C4-2B (cell line): ENCODE results near the gene TTLL12.

Experiments
- H3K27ac ChIP-seq: fragments of 450-650 bp; 2 replicates; pipeline ENCODE4 v1.5.1; 2017
- CTCF ChIP-seq: fragments of 450-650 bp; conservative IDR thresholded peaks from 2 replicates; pipeline ENCODE4 v1.5.1; 2017; ENCODE audit warnings: mild to moderate bottlenecking
- ZFX ChIP-seq: fragments of 450-650 bp; IDR thresholded peaks from 2 replicates; pipeline ENCODE4 v1.6.1; 2017

Gene TTLL12

GRCh38 chr22:43203471-43203981 lies 16.6 kb upstream of the TTLL12 start:
- TF ChIP-seq CTCF (no peak), ZFX (no peak)
- H3K27ac ChIP-seq, result no peak overlapping the region

- no peak overlapping the region for H3K27ac ChIP-seq
- no peak for TF ChIP-seq ZFX
- no peak for TF ChIP-seq CTCF
These were observed 15.9 kb upstream of the TTLL12 start for GRCh38 chr22:43202756-43203410.

- TF ChIP-seq CTCF, result no peak
- TF ChIP-seq ZFX, result no peak
- no peak overlapping the region for H3K27ac ChIP-seq
These were observed 15.4 kb upstream of the TTLL12 start for GRCh38 chr22:43202326-43202725.

DNA sequence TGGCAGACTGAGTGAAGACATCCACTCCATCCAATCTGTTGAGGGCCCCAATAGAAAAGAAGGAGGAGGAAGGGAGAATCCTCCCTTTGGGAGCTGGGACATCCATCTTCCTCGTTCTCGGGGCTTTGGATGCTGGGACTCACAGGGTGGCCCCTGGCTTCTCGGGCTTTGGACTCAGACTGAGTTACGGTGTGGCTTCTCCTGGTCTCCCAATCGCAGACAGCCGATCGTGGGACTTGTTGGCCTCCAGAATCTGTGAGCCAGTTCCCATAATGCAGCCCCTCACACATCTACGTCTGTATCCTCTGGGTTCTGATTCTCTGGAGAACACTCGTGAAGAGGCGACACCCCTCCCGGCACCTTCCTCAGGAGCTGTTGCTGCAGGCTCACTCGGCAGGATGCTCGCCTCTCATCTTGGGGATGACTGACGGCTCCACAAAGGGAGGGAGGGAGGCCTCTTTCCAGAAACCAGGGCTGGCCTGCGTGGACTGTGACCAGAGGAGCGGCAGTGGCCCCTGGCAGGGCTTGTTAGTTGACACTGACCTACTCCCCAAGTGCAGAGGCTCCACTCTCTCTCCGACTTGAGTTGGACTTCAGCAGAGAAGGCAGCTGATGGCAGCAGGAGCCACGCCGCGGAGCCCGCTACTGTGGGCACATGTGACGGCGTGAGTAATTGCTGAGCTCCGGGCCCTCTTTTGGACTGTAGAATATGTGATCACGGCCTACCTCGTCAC lies 14.7 kb upstream of the TTLL12 start:
- no peak for TF ChIP-seq CTCF
- no peak overlapping the region for H3K27ac ChIP-seq

DNA sequence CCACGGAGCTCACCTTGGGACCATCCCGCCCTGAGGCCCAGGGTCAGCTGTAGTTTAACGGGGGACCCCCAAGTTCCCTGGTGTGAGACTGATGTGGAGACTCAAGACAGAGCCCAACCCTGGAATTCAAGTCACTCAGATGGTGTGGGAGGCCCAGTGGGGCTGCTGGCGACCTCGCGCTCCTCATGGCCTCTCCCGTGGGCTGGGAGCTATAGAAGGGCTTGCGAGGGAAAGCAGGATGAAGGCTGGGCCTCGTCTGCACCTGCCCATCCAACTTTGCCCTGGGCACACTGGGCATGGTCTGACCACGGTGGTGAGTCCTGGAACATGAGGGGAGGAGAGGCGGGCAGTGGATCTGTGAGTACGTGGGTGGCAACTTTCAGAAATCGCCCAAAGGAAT lies 13.6 kb upstream of the TTLL12 start:
- H3K27ac ChIP-seq, result no peak overlapping the region
- TF ChIP-seq ZFX, result no peak
- no peak for TF ChIP-seq CTCF

DNA sequence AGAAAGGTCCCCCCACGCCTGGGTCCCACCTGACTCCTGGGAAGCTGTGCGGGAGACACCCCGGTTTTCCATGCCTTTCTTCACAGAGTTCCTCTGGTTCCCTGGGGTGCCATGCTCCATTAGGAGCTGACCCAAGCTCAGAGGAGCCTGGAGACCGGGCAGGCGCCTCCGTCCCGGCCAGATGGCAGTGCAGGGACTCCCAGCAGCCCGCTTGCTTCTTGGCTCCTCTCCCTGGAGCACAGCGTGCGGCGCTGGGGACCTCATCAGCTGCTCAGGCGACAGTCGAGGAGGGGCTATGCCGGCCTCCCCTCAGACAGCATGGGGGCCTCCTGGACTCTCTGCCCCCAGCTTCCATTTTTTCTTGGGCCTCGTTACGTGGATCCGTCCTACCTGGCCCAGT lies 13.1 kb upstream of the TTLL12 start:
- no peak for TF ChIP-seq ZFX
- TF ChIP-seq CTCF, result no peak
- no peak overlapping the region for H3K27ac ChIP-seq

- H3K27ac ChIP-seq, result no peak overlapping the region
- TF ChIP-seq CTCF (no peak), ZFX (no peak)
These were observed 12.6 kb upstream of the TTLL12 start for GRCh38 chr22:43199541-43199940.
